NCI-H2107 treated with DMSO at 0.1 percent for 48 hours (cell line): ENCODE measurements around the gene LYSMD2.

Experiments used
- DNase-seq: peaks from one replicate; lab custom pipeline; 2025; ENCODE audit not compliant: unreplicated experiment; lab: John Stamatoyannopoulos, UW

The LYSMD2 gene

GRCh38 chr15:51720201-51720995 is 17.1 kb downstream of the LYSMD2 start:
- DNase-seq = no peak

- DNase-seq = no peak
Observed at GRCh38 chr15:51718746-51719145, 18.7 kb downstream of the LYSMD2 start.

- DNase-seq = peak; percentile 37
Observed at GRCh38 chr15:51718219-51718618, 19.2 kb downstream of the LYSMD2 start.

- DNase-seq = no peak
Observed at GRCh38 chr15:51714911-51715310, 22.5 kb downstream of the LYSMD2 start.

- DNase-seq = no peak
Observed at GRCh38 chr15:51714162-51714561, 23.3 kb downstream of the LYSMD2 start.

- DNase-seq = no peak
Observed at GRCh38 chr15:51709031-51709430, 28.4 kb downstream of the LYSMD2 start.

GRCh38 chr15:51708013-51708412 is 29.4 kb downstream of the LYSMD2 start:
- no peak for DNase-seq

- DNase-seq = no peak
Observed at GRCh38 chr15:51706926-51707608, 30.4 kb downstream of the LYSMD2 start.

GRCh38 chr15:51706291-51706690 is 31.2 kb downstream of the LYSMD2 start:
- DNase-seq = no peak

- no peak for DNase-seq
Observed at GRCh38 chr15:51702710-51703109, 34.7 kb downstream of the LYSMD2 start.

- DNase-seq = no peak
Observed at GRCh38 chr15:51699373-51699772, 38.1 kb downstream of the LYSMD2 start.

- DNase-seq = no peak
Observed at GRCh38 chr15:51697163-51697562, 40.3 kb downstream of the LYSMD2 start.

GRCh38 chr15:51696566-51696965 is 40.9 kb downstream of the LYSMD2 start:
- DNase-seq = no peak

GRCh38 chr15:51692154-51692553 is 45.3 kb downstream of the LYSMD2 start:
- DNase-seq = no peak

- DNase-seq = no peak
Observed at GRCh38 chr15:51688863-51689262, 48.6 kb downstream of the LYSMD2 start.

GRCh38 chr15:51687565-51687964 is 49.9 kb downstream of the LYSMD2 start:
- DNase-seq = no peak

- DNase-seq = peak; percentile 59
Observed at GRCh38 chr15:51681303-51681963, 56.0 kb downstream of the LYSMD2 start, which contains the start of gene SCG3. SCG3 (plus strand) TSS chr15:51681503; CDS start chr15:51681756, 253 bp downstream.

GRCh38 chr15:51680321-51680720 is 57.1 kb downstream of the LYSMD2 start:
- no peak for DNase-seq

- no peak for DNase-seq
Observed at GRCh38 chr15:51678096-51678495, 59.4 kb downstream of the LYSMD2 start.

- DNase-seq = no peak
Observed at GRCh38 chr15:51677452-51677851, 60.0 kb downstream of the LYSMD2 start.

- no peak for DNase-seq
Observed at GRCh38 chr15:51677021-51677420, 60.4 kb downstream of the LYSMD2 start.

- no peak for DNase-seq
Observed at GRCh38 chr15:51675234-51675633, 62.2 kb downstream of the LYSMD2 start.
